MM.1S (cell line): Measurements from ENCODE around the gene ADAM30.

Experiments
- DNase-seq: peaks from one replicate; pipeline ENCODE4 v3.0.0-alpha.2; 2015
- H2AFZ ChIP-seq: fragments of 300-600 bp; sonication (generic); 2 replicates; pipeline ENCODE4 v1.6.0; 2016; ENCODE audit warnings: antibody characterized with exemption, low read length
- H3F3A ChIP-seq: fragments of 300-600 bp; sonication (generic); 2 replicates; pipeline ENCODE4 v1.6.1; 2016; ENCODE audit warnings: mild to moderate bottlenecking, antibody characterized with exemption, low read length, moderate library complexity, mixed read lengths; ENCODE audit not compliant: insufficient read depth
- H3K27ac ChIP-seq: fragments of 300-600 bp; sonication (generic); 2 replicates; pipeline ENCODE4 v1.5.1; 2016; ENCODE audit warnings: mild to moderate bottlenecking, low read length
- H3K27me3 ChIP-seq: fragments of 300-600 bp; sonication (generic); replicated peaks from 2 replicates; pipeline ENCODE4 v1.6.0; 2016; ENCODE audit warnings: low read length; ENCODE audit not compliant: insufficient read depth
- H3K36me3 ChIP-seq: fragments of 300-600 bp; sonication (generic); replicated peaks from 2 replicates; pipeline ENCODE4 v1.6.1; 2016; ENCODE audit warnings: mild to moderate bottlenecking, low read length, mixed read lengths; ENCODE audit not compliant: insufficient read depth
- H3K4me1 ChIP-seq: fragments of 300-600 bp; sonication (generic); 2 replicates; pipeline ENCODE4 v1.6.1; 2016; ENCODE audit warnings: low read length, mixed read lengths
- H3K4me2 ChIP-seq: fragments of 300-600 bp; sonication (generic); 2 replicates; pipeline ENCODE4 v1.6.0; 2016; ENCODE audit warnings: low read depth, low read length
- H3K4me3 ChIP-seq: fragments of 300-600 bp; sonication (generic); 2 replicates; pipeline ENCODE4 v1.5.1; 2016; ENCODE audit warnings: low read length, mixed read lengths
- H3K79me2 ChIP-seq: fragments of 300-600 bp; sonication (generic); 2 replicates; pipeline ENCODE4 v1.6.1; 2016; ENCODE audit warnings: mixed run types, low read length, mixed read lengths
- H3K9ac ChIP-seq: fragments of 300-600 bp; sonication (generic); 2 replicates; pipeline ENCODE4 v1.6.1; 2016; ENCODE audit warnings: low read length, mixed read lengths
- H3K9me2 ChIP-seq: fragments of 300-600 bp; sonication (generic); replicated peaks from 2 replicates; pipeline ENCODE4 v1.6.1; 2016; ENCODE audit warnings: mild to moderate bottlenecking, low read length, mixed read lengths; ENCODE audit not compliant: insufficient read depth
- H3K9me3 ChIP-seq: fragments of 300-600 bp; sonication (generic); replicated peaks from 2 replicates; pipeline ENCODE4 v1.6.1; 2016; ENCODE audit warnings: mild to moderate bottlenecking, low read length, mixed read lengths; ENCODE audit not compliant: insufficient read depth
- H4K20me1 ChIP-seq: fragments of 300-600 bp; sonication (generic); 2 replicates; pipeline ENCODE4 v1.6.1; 2016; ENCODE audit warnings: mild to moderate bottlenecking, low read length, moderate library complexity, mixed read lengths; ENCODE audit not compliant: insufficient read depth
- EZH2 ChIP-seq: fragments of 300-600 bp; sonication (generic); optimal IDR thresholded peaks from 2 replicates; pipeline ENCODE3; 2017; ENCODE audit warnings: low read depth, mild to moderate bottlenecking, antibody characterized with exemption, low read length, mixed read lengths
- EZH2phosphoT487 ChIP-seq: fragments of 300-600 bp; sonication (generic); IDR thresholded peaks from 2 replicates; pipeline ENCODE4 v1.6.1; 2018; ENCODE audit warnings: antibody characterized with exemption, low read length
- TF ChIP-seq, protein P1 (sequence below): fragments of 300-600 bp; sonication (generic); IDR thresholded peaks from 2 replicates; pipeline ENCODE4 v1.5.1; 2016; ENCODE audit warnings: antibody characterized with exemption, low read length, mixed read lengths

ADAM30 gene

DNA sequence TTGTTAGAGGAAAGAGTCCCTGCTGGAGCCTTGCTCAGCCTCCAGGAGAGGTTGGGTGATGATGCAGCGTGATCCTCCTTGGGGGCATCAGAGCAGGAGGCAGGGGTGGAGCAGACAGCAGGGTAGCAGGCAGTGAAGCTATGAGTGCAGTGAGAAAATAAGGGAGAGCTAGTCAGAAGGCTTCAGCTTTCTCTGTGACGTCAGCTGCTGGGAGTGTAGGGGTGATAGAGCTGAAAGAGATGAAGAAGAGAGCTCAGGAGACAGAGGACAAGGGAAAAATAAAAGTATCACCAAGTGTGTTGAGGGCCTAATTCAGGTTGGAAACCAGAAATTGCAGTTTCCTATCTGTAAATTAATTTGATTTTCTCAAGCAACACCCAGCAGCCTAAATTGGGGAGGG lies 2.2 kb upstream of the ADAM30 start:
- no peaks in the 10 kb centered on the region for H4K20me1 ChIP-seq
- no peaks in the 10 kb centered on the region for H3K27me3 ChIP-seq
- H3K4me2 ChIP-seq: no peak overlapping the region
- TF ChIP-seq, protein P1, sequence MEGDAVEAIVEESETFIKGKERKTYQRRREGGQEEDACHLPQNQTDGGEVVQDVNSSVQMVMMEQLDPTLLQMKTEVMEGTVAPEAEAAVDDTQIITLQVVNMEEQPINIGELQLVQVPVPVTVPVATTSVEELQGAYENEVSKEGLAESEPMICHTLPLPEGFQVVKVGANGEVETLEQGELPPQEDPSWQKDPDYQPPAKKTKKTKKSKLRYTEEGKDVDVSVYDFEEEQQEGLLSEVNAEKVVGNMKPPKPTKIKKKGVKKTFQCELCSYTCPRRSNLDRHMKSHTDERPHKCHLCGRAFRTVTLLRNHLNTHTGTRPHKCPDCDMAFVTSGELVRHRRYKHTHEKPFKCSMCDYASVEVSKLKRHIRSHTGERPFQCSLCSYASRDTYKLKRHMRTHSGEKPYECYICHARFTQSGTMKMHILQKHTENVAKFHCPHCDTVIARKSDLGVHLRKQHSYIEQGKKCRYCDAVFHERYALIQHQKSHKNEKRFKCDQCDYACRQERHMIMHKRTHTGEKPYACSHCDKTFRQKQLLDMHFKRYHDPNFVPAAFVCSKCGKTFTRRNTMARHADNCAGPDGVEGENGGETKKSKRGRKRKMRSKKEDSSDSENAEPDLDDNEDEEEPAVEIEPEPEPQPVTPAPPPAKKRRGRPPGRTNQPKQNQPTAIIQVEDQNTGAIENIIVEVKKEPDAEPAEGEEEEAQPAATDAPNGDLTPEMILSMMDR: no peak
- no peak for TF ChIP-seq EZH2phosphoT487
- no peak for TF ChIP-seq EZH2
- H3K9me3 ChIP-seq: no peaks in the 10 kb centered on the region
- H3K4me1 ChIP-seq: no peaks in the 10 kb centered on the region
- no peak overlapping the region for H3K9ac ChIP-seq
- H3K9me2 ChIP-seq: no peaks in the 10 kb centered on the region
- no peak overlapping the region for H3K4me3 ChIP-seq
- H3K36me3 ChIP-seq: no peaks in the 10 kb centered on the region
- no peak overlapping the region for H2AFZ ChIP-seq
- no peaks in the 10 kb centered on the region for H3F3A ChIP-seq
- DNase-seq: no peak
- H3K79me2 ChIP-seq: no peaks in the 10 kb centered on the region
- no peak overlapping the region for H3K27ac ChIP-seq

DNA sequence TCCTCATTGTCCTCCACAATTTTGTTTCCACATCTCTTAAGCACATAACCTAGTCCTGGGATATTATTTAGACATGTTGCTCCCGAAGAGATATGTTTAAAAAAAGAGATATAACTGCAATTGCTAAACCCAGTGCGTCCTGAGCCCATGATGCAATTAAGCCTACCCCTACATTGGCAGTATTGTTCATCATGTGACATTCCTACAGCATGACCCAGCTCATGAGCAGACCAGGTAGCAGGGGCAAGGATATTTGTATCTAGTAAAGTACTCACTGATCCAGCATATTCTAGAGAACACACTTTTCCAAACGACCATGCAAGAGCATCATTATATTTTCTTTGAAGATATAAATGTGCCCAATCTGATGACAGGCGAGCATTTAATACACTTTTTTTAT lies 1.2 kb downstream of the ADAM30 start:
- H3K27me3 ChIP-seq: no peaks in the 10 kb centered on the region
- H3K9me3 ChIP-seq: no peaks in the 10 kb centered on the region
- no peaks in the 10 kb centered on the region for H4K20me1 ChIP-seq
- no peaks in the 10 kb centered on the region for H3K9me2 ChIP-seq
- H3K36me3 ChIP-seq: no peaks in the 10 kb centered on the region
- no peak overlapping the region for H3K9ac ChIP-seq
- H3K27ac ChIP-seq: no peak overlapping the region
- no peak overlapping the region for H2AFZ ChIP-seq
- H3F3A ChIP-seq: no peaks in the 10 kb centered on the region
- TF ChIP-seq, protein P1: no peak
- TF ChIP-seq EZH2 (no peak), EZH2phosphoT487 (no peak)
- no peak for DNase-seq
- no peak overlapping the region for H3K4me3 ChIP-seq
- H3K79me2 ChIP-seq: no peaks in the 10 kb centered on the region
- no peaks in the 10 kb centered on the region for H3K4me1 ChIP-seq
- no peak overlapping the region for H3K4me2 ChIP-seq

DNA sequence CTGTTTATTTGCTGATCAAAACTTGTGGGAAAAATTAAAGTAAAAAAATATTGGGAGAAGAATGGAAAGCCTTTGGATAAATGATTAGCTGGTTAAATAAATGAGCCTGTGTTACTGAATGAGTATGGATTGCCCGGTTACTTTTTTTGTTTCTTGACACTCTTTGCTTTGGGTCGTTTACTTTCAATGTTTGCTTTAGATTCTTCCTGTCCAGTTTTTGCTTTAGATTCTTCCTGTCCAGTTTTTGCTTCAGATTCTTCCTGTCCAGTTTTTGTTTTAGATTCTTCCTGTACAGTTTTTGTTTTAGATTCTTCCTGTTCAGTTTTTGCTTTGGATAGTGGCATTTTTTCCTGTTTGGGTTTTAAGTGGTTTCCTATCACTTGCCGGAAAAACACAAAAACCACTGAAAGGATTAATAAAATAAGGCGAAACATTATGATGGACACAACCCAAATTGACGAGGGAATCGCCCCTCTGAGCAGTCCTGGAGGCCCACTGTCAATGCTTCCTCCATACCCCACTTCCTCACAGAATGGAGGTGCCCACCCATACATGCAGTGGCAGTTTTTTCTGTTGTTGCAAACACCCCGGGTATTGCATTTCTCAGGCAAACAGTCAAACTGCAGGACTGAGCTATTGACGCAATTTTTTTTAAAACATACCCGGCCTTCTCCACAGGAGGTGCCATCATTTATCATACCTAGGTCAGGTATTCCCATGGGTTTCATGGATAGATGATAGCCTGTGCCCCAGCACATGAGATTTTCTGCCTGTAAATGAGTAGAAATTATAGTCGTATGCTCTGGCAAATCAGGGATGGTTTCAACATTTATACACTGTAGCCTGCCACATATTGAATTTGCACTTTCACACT lies 2.3 kb downstream of the ADAM30 start:
- Histone ChIP-seq H3K4me2 (no peak overlapping the region), H3K9me2 (no peaks in the 10 kb centered on the region), H3K27ac (no peak overlapping the region), H3K27me3 (no peaks in the 10 kb centered on the region), H3F3A (no peaks in the 10 kb centered on the region), H4K20me1 (no peaks in the 10 kb centered on the region), H3K9me3 (no peaks in the 10 kb centered on the region), H2AFZ (no peak overlapping the region), H3K4me3 (no peak overlapping the region), H3K79me2 (no peaks in the 10 kb centered on the region), H3K36me3 (no peaks in the 10 kb centered on the region), H3K4me1 (no peaks in the 10 kb centered on the region), H3K9ac (no peak overlapping the region)
- TF ChIP-seq EZH2: no peak
- TF ChIP-seq, protein P1: no peak
- DNase-seq: no peak
